Muscle layer of duodenum (tissue), 2 donors: Measurements from ENCODE around the gene ANKFN1.
"Not testable (repeated sequence)": the region's sequence is repeated elsewhere in the genome, so short reads cannot be mapped to it uniquely, and the experiment has no call there.

Experiments used
- H3K27ac ChIP-seq: one replicate; pipeline ENCODE4 v1.7.0; 2013; ENCODE audit warnings: mild to moderate bottlenecking, low read length
- H3K27me3 ChIP-seq: one replicate; pipeline ENCODE4 v1.7.0; 2013; ENCODE audit warnings: low read depth, mild to moderate bottlenecking, control low read depth, low read length
- H3K36me3 ChIP-seq, 2 donors: one replicate each; pipeline ENCODE4 v1.7.0; 2013; ENCODE audit warnings: low read length in 2 of 2, control low read depth in 1 of 2, mild to moderate bottlenecking in 1 of 2; ENCODE audit not compliant: insufficient read depth in 2 of 2, control insufficient read depth in 1 of 2
- H3K4me1 ChIP-seq, 2 donors: one replicate each; pipeline ENCODE4 v1.7.0; 2013; ENCODE audit warnings: low read length in 2 of 2, mild to moderate bottlenecking in 2 of 2, control low read depth in 1 of 2, moderate library complexity in 1 of 2; ENCODE audit not compliant: insufficient read depth in 2 of 2, control insufficient read depth in 1 of 2
- H3K4me3 ChIP-seq, 2 donors: one replicate each; pipeline ENCODE4 v1.7.0; 2013; ENCODE audit warnings: low read length in 2 of 2, low read depth in 1 of 2, mild to moderate bottlenecking in 1 of 2
- H3K9me3 ChIP-seq, 2 donors: one replicate each; pipeline ENCODE4 v1.7.0; 2013; ENCODE audit warnings: low read length in 2 of 2, control low read depth in 1 of 2, mild to moderate bottlenecking in 1 of 2; ENCODE audit not compliant: control insufficient read depth in 1 of 2
- donor health status: healthy.

ANKFN1 gene

DNA sequence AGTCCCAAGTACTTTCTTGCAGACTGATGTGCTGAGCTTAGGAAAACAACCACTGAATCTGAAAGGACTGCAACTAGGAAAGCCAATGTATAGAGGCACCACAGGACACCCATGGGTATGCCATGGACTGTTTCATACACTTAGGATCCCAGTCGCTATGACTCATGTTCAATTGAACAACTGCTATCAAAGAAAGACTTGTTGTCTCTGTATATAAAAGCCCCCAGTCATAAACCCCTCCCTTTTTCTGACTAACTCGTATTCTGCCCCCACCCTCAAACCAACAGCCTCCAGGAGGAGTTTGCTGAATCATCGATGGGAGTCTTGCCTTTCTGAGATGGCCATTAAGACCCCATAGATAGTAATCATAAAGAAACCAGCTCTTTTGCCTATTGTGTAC, 205.4 kb downstream of the ANKFN1 start:
- no peaks in the 10 kb centered on the region for H3K4me1 ChIP-seq
- H3K9me3 ChIP-seq = no peaks in the 10 kb centered on the region
- H3K4me3 ChIP-seq = no peak overlapping the region
- no peak overlapping the region for H3K27ac ChIP-seq
- no peaks in the 10 kb centered on the region for H3K36me3 ChIP-seq
- no peaks in the 10 kb centered on the region for H3K27me3 ChIP-seq

DNA sequence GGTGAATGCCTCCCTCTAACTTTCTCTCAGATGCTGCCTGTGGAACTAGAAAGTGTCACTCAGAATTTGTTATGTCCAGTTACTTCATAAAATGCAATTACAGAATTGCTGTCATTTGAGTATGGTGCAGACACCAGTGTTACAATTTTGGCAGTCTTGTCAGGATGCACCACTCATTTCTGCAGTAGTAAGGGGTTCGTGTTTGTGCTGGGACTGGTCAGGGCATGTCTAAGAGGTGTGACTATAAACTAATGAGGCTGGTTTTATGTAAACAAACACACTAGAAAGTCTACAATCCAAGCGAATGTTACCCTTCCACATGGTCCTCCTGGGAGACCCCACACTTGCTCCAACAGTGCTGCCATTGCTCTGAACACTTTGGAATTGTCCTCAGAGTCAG, 206.2 kb downstream of the ANKFN1 start:
- H3K36me3 ChIP-seq = no peaks in the 10 kb centered on the region
- H3K4me1 ChIP-seq = no peaks in the 10 kb centered on the region
- H3K4me3 ChIP-seq = no peak overlapping the region
- H3K27ac ChIP-seq = no peak overlapping the region
- no peaks in the 10 kb centered on the region for H3K9me3 ChIP-seq
- H3K27me3 ChIP-seq = no peaks in the 10 kb centered on the region

DNA sequence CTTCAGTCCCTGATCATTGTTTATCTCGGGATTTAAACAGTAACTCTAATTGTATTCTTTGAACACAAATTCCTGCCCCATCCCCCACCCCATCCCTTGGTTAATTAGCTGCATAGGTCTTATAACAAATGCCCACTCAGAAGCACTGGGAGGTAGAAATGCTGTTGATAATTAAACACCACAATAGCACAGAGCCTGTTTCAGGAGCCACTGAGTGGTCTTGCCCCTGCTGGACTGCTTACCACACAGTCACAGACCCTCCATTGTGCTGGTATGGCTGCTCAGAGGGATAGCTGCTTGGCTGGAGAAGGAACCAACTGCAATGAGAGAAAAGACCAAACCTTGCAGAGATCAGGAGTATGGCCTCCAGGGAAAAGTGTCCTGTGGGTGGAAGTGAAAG, 214.1 kb downstream of the ANKFN1 start:
- no peaks in the 10 kb centered on the region for H3K9me3 ChIP-seq
- H3K4me3 ChIP-seq = no peak overlapping the region
- no peaks in the 10 kb centered on the region for H3K36me3 ChIP-seq
- H3K27me3 ChIP-seq = no peaks in the 10 kb centered on the region
- H3K27ac ChIP-seq = no peak overlapping the region
- H3K4me1 ChIP-seq = no peaks in the 10 kb centered on the region

DNA sequence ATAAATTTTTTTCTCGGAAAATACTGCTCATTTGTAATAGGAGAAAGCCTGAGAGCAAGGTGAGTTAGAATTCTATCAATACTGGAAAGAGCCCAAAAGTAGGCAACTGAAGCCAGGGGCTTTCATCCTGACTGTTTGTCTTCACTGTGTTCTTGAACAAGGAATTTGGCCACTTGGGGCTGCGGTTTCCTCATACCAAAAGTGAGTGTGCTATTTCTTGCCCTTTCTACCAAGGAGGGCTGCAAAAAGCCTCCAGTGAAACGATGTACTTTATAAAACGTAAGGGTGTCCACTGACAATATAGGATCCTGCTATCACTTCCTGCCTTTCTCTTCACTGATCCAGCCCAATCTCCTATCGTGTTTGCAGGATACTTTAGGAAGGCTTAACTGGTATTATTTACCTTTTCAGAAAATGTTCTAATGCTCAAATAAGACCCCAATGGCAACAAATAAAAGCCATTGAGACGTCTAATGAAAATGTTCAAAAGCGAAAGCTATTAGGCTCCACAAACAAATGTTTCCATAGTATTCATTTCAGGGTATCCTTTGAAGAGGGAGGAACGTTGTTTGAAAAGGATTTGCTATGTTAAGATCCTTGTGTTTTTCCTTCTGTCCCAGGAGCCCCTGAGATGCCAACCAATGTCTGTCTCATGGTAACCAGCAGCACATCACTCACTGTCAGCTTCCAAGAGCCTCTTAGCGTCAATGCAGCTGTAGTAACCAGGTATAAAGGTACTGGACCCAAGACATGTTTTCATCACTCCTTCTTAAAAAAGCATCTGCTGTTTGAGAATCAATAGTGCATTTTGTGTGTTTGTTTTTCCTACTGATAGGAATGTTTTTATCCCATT, 220.9 kb downstream of the ANKFN1 start:
- no peak overlapping the region for H3K4me3 ChIP-seq
- no peaks in the 10 kb centered on the region for H3K4me1 ChIP-seq
- no peak overlapping the region for H3K27ac ChIP-seq
- H3K27me3 ChIP-seq = no peaks in the 10 kb centered on the region
- no peaks in the 10 kb centered on the region for H3K36me3 ChIP-seq
- no peaks in the 10 kb centered on the region for H3K9me3 ChIP-seq

DNA sequence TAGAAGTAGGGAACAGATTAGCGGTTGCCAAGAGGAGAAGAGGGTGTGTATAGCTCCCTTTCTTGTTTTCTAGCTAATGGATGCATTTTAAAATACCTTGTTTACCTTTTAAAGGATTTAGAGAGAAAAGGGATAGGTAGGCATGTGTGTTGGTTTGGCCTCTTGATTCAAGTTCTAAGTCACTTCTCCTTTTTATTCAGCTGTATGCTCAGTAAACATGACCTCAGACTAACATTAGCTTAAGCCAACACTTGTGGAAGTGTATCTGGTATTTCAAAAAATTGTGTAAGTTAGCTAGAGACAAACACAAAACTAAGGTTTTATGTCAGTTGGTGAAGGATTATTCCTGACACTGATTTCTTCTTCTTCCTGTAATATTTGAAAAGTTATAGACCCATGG, 236.1 kb downstream of the ANKFN1 start:
- Histone ChIP-seq H3K4me1 (no peaks in the 10 kb centered on the region), H3K27ac (no peak overlapping the region), H3K36me3 (no peaks in the 10 kb centered on the region), H3K27me3 (no peaks in the 10 kb centered on the region), H3K9me3 (peaks cover 0 to 8% of the 10 kb centered on the region in 2 donors), H3K4me3 (no peak overlapping the region)

DNA sequence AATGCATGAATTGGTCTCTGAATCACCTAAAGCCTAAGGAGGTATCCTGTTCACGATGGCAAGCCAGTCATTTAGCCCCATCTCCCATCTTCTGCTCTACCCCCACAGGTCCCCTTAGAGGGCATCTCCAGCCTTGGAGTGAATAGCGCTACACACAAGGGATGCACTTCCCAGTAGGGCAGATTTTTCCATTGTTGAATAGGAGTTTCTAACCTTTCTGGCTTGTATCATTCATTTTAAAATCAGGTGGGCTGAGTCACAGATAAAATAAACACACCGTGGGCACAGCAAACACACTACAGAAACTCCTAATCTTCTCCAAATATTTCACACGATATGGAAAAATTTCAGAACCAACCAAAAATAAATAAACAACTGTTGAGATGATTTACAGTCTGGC, 239.0 kb downstream of the ANKFN1 start:
- no peaks in the 10 kb centered on the region for H3K36me3 ChIP-seq
- H3K27me3 ChIP-seq = no peaks in the 10 kb centered on the region
- H3K4me3 ChIP-seq = no peak overlapping the region
- H3K27ac ChIP-seq = no peak overlapping the region
- no peaks in the 10 kb centered on the region for H3K4me1 ChIP-seq
- peaks cover 0 to 8% of the 10 kb centered on the region in 2 donors for H3K9me3 ChIP-seq

DNA sequence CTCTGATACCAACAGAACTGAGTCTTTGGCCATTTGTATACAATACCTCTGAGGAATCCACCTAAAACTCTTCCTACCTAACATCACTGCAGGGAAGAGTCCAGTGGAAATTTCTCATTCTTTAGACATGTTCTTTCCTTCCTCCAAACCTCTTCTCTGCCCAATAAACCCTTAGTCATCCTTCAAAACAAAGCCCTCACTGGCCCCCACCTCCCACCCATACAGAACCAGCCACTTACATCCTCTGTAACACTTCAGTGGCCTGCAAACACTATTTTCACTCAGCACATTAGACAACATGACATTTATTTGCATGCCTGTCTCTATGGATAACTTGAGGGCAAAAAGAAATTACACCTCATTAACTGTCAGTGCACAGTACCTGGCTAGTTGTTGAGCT, 239.9 kb downstream of the ANKFN1 start:
- Histone ChIP-seq H3K36me3 (no peaks in the 10 kb centered on the region), H3K4me1 (no peaks in the 10 kb centered on the region), H3K27ac (no peak overlapping the region), H3K9me3 (peaks cover 0 to 8% of the 10 kb centered on the region in 2 donors), H3K4me3 (no peak overlapping the region), H3K27me3 (no peaks in the 10 kb centered on the region)

DNA sequence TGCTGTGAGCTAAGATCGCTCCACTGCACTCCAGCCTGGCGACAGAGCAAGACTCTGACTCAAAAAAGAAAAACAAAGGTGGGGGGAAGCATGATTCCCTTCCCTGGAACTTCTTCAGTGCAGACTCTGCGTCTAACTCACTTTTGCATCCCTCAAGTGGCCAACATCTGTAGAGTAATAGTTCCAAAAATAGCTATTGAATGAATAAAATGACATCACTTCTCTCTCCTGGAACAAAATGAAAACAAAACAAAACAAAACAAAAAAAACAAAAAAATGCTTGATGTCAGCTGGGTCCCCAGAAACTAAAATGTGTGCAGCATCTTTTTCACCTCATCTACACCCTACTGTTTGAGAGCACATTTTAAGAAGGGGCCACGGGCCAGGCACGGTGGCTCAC, 242.5 kb downstream of the ANKFN1 start:
- Histone ChIP-seq H3K27me3 (no peaks in the 10 kb centered on the region), H3K4me1 (no peaks in the 10 kb centered on the region), H3K4me3 (no peak overlapping the region), H3K36me3 (no peaks in the 10 kb centered on the region), H3K27ac (no peak overlapping the region), H3K9me3 (no peaks in the 10 kb centered on the region)

DNA sequence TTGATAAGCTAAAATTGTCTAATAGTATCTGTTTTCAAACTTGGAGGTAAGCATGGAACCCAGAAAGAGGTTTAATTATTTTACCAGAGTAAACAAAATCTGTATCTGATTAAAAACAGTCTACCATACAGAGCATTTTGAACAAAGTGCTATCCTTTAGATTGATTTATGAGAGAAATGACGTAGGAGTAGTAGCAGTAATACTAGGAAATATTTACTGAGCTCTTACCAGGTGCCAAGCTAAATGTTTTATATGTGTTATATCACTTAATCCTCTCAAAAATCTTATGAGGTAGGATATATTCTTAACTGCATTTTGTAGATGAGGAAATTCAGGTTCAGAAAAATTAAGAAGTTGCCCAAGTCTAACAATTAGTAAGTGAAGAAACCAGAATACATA, 253.8 kb downstream of the ANKFN1 start:
- Histone ChIP-seq H3K27me3 (no peaks in the 10 kb centered on the region), H3K9me3 (peaks cover 0 to 6% of the 10 kb centered on the region in 2 donors), H3K4me1 (no peaks in the 10 kb centered on the region), H3K36me3 (no peaks in the 10 kb centered on the region), H3K27ac (no peak overlapping the region), H3K4me3 (no peak overlapping the region)

DNA sequence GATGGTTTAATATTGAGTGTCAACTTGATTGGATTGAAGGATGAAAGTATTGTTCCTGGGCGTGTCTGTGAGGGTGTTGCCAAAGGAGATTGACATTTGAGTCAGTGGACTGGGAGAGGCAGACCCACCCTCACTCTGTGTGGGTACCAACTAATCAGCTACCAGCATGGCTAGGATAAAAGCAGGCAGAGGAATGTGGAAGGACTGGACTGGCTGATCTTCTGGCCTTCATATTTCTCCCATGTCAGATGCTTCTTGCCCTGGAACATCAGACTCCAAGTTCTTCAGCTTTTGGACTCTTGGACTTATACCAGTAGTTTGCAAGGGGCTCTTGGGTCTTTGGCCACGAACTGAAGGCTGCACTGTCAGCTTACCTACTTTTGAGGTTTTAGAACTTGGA, 259.1 kb downstream of the ANKFN1 start:
- not testable (repeated sequence) for H3K27ac ChIP-seq, H3K27me3 ChIP-seq, H3K4me1 ChIP-seq, H3K9me3 ChIP-seq, H3K36me3 ChIP-seq, H3K4me3 ChIP-seq

DNA sequence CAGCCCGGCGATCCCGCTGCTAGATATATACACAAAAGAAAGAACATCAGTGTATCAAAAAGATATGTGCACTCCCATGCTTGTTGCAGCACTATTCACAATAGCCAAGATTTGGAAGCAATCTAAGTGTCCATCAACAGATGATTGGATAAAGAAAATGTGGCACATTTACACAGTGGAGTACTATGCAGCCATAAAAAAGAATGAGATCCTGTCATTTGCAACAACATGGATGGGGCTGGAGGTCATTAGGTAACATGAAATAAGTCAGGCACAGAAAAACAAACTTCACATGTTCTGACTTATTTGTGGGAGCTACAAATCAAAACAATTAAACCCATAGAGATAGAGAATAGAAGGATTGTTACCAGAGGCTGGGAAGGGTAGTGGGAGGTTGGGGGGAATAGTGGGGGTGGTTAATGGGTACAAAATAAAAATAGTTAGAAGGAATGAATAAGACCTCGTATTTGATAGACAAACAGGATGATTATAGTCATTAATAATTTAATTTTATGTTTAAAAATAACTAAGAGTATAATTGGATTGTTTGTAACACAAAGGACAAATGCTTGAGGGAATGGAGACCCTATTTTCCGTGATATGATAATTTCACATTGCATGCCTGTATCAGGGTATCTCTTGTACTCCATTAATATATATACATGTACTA, 263.5 kb downstream of the ANKFN1 start:
- H3K9me3 ChIP-seq = peaks cover 0 to 6% of the 10 kb centered on the region in 2 donors
- no peaks in the 10 kb centered on the region for H3K36me3 ChIP-seq
- H3K4me3 ChIP-seq = no peak overlapping the region
- H3K27me3 ChIP-seq = no peaks in the 10 kb centered on the region
- H3K27ac ChIP-seq = no peak overlapping the region
- no peaks in the 10 kb centered on the region for H3K4me1 ChIP-seq
